HepG2 (cell line): Measurements from ENCODE around the gene MBTD1. TPM values are rescaled to one million over a fixed set of nuclear protein-coding genes. Genes with fewer than 3 reads are reported as not detected.

Experiments used
- ATF7 ChIP-seq, 2 experiments: fragments of 450-650 bp in 1 of 2; sonication (generic) in 1 of 2; formaldehyde crosslinking in 1 of 2; IDR thresholded peaks; 2 replicates each; pipeline versions ENCODE4 v1.4.0 to v1.6.1; 2016 to 2020; ENCODE audit warnings: antibody characterized with exemption in 1 of 2, mild to moderate bottlenecking in 1 of 2, missing genetic modification reagents in 1 of 2
- HCFC1 ChIP-seq: fragments of 150-350 bp; IDR thresholded peaks from 2 replicates; pipeline ENCODE4 v1.6.1; 2014; ENCODE audit warnings: low read depth, low read length
- KLF16 ChIP-seq, 2 experiments: sonication (generic) in 1 of 2; formaldehyde crosslinking in 1 of 2; IDR thresholded peaks; 2 replicates each; pipeline versions ENCODE4 v1.6.1 to v1.8.0; 2016 to 2023; ENCODE audit warnings: missing genetic modification reagents in 2 of 2, missing compliant biosample characterization in 1 of 2
- MTA3 ChIP-seq: sonication (generic); formaldehyde crosslinking; IDR thresholded peaks from 2 replicates; pipeline ENCODE4 v1.4.0; 2020; ENCODE audit warnings: missing genetic modification reagents
- RBM39 ChIP-seq: fragments of 200-400 bp; formaldehyde crosslinking; IDR thresholded peaks from one replicate; pipeline ENCODE4 v1.6.1; 2018; ENCODE audit warnings: antibody characterized with exemption, mild to moderate bottlenecking, low read depth, low read length; ENCODE audit not compliant: poor library complexity, severe bottlenecking
- RFX5 ChIP-seq: IDR thresholded peaks from 2 replicates; pipeline ENCODE4 v1.6.1; 2011; ENCODE audit warnings: low read depth, low read length, improper control_type of control experiment
- SETDB1 ChIP-seq: sonication (generic); formaldehyde crosslinking; IDR thresholded peaks from 2 replicates; pipeline ENCODE4 v1.5.1; 2020; ENCODE audit warnings: missing genetic modification reagents, mild to moderate bottlenecking, borderline replicate concordance
- SIX1 ChIP-seq: sonication (generic); formaldehyde crosslinking; IDR thresholded peaks from 2 replicates; pipeline ENCODE4 v1.4.0; 2020; ENCODE audit warnings: missing genetic modification reagents, borderline replicate concordance
- SPEN ChIP-seq: sonication (generic); formaldehyde crosslinking; IDR thresholded peaks from 2 replicates; pipeline ENCODE4 v1.5.1; 2020; ENCODE audit warnings: low read depth, mild to moderate bottlenecking, missing genetic modification reagents
- SSRP1 ChIP-seq: IDR thresholded peaks from 2 replicates; pipeline ENCODE4 v1.6.1; 2016; ENCODE audit warnings: control low read depth
- TARDBP ChIP-seq: sonication (generic); formaldehyde crosslinking; IDR thresholded peaks from 2 replicates; pipeline ENCODE4 v1.8.0; 2022; ENCODE audit warnings: mild to moderate bottlenecking, missing genetic modification reagents
- TMF1 ChIP-seq: sonication (generic); formaldehyde crosslinking; IDR thresholded peaks from 2 replicates; pipeline ENCODE4 v1.8.1; 2022; ENCODE audit warnings: low read depth, missing genetic modification reagents
- ZNF24 ChIP-seq: fragments of 450-650 bp; IDR thresholded peaks from 2 replicates; pipeline ENCODE4 v1.6.1; 2017; ENCODE audit warnings: antibody characterized with exemption, mild to moderate bottlenecking
- ZNF256 ChIP-seq: sonication (generic); formaldehyde crosslinking; conservative IDR thresholded peaks from 2 replicates; pipeline ENCODE4 v1.4.0; 2020; ENCODE audit warnings: missing genetic modification reagents
- ZNF451 ChIP-seq: sonication (generic); formaldehyde crosslinking; IDR thresholded peaks from 2 replicates; pipeline ENCODE4 v1.5.0; 2020; ENCODE audit warnings: mild to moderate bottlenecking, missing genetic modification reagents
- ZNF501 ChIP-seq: sonication (generic); formaldehyde crosslinking; IDR thresholded peaks from 2 replicates; pipeline ENCODE4 v1.5.1; 2020; ENCODE audit warnings: mild to moderate bottlenecking, moderate library complexity, missing genetic modification reagents
- ZNF720 ChIP-seq: sonication (generic); formaldehyde crosslinking; IDR thresholded peaks from 2 replicates; pipeline ENCODE4 v1.4.0; 2020; ENCODE audit warnings: missing genetic modification reagents
- polyA plus RNA-seq, 8 experiments: library from polyadenylated mRNA; depleted of rRNA in 3 of 8; stranded (reverse) in 7 of 8; unstranded in 1 of 8; fragments of >200 nt; fragmentation: Illumina TruSeq in 4 of 8; extraction: Trizol in 4 of 8; gene quantifications; 2 replicates each; pipeline versions ENCODE4 v1.2.1 to v1.2.3, GENCODE V29; 2011 to 2016; ENCODE audit warnings: low read depth in 4 of 8, missing spikeins in 1 of 8, mixed read lengths in 1 of 8; ENCODE audit not compliant: insufficient read depth in 1 of 8
- total RNA-seq, 5 experiments: library from RNA; depleted of rRNA; stranded (reverse); fragments of >200 nt; fragmentation: Illumina TruSeq; extraction: Trizol; gene quantifications; 2 replicates each; pipeline ENCODE4 v1.2.3, GENCODE V29; 2016; ENCODE audit warnings: low read depth in 1 of 5
- TF ChIP-seq, protein P1 (sequence below): sonication (generic); formaldehyde crosslinking; IDR thresholded peaks from 2 replicates; pipeline ENCODE4 v1.5.0; 2020; ENCODE audit warnings: mild to moderate bottlenecking, low read depth, missing genetic modification reagents, borderline replicate concordance
- TF ChIP-seq, protein P2 (sequence below): sonication (generic); formaldehyde crosslinking; IDR thresholded peaks from 2 replicates; pipeline ENCODE4 v1.9.0; 2021; ENCODE audit warnings: missing genetic modification reagents, borderline replicate concordance
- TF ChIP-seq, protein P3 (sequence below): sonication (generic); formaldehyde crosslinking; conservative IDR thresholded peaks from 2 replicates; pipeline ENCODE4 v1.4.0; 2020; ENCODE audit warnings: missing genetic modification reagents
- TF ChIP-seq, protein P4 (sequence below), 2 experiments: IDR thresholded peaks; 2 replicates each; pipeline ENCODE4 v1.6.1; 2011 to 2012; ENCODE audit warnings: low read length in 2 of 2, borderline replicate concordance in 1 of 2, low read depth in 1 of 2, mild to moderate bottlenecking in 1 of 2, moderate library complexity in 1 of 2
- TF ChIP-seq, protein P5 (sequence below): IDR thresholded peaks from 2 replicates; pipeline ENCODE4 v1.6.1; 2016; ENCODE audit warnings: low read depth, borderline replicate concordance

MBTD1 gene
- total and polyA plus RNA-seq, 2 of the 13 experiments (the other 11 are each of a cell fraction or from before 2014, with no cell fraction given), result 20.9 TPM

DNA sequence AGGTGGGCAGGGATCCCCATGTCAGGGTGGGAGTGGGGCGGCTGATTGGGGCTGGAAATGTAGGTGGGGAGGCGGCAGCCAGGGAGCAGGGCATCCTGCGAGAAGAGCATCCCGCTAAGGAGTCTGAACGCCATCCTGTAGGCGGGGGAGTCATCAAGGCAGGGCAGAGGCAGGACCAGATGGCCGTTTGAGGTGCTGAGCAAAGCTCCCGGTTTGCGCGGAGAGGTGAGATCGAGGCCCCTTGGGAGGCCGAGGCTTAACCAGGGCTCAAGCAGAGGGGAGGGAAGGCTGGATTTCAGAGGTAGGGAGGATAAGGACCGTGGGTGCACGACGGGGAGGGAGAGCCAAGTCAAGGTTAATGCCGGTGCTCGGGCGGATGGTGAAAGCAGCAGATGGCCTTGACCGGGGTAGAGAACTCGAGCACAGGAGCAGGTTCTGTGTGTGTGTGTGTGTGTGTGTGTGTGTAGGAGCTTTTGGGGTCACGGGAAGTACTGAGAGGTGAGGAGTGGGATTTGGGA, 94.1 kb downstream of the MBTD1 start (continued):
- TF ChIP-seq, protein P1, sequence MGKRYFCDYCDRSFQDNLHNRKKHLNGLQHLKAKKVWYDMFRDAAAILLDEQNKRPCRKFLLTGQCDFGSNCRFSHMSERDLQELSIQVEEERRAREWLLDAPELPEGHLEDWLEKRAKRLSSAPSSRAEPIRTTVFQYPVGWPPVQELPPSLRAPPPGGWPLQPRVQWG (CRISPR knock-in tag), result no peak
- TF ChIP-seq TMF1 (CRISPR knock-in tag), result no peak
- no peak for TF ChIP-seq SETDB1
- no peak for TF ChIP-seq RBM39
- TF ChIP-seq ATF7 (IDR thresholded peaks at IDR 0.05), result no peak
- TF ChIP-seq ATF7 (CRISPR knock-in tag; IDR thresholded peaks at IDR 0.05), result 0 out of 2 replicates have a peak, but pooled peaks have one; percentile 18
- TF ChIP-seq, protein P2, sequence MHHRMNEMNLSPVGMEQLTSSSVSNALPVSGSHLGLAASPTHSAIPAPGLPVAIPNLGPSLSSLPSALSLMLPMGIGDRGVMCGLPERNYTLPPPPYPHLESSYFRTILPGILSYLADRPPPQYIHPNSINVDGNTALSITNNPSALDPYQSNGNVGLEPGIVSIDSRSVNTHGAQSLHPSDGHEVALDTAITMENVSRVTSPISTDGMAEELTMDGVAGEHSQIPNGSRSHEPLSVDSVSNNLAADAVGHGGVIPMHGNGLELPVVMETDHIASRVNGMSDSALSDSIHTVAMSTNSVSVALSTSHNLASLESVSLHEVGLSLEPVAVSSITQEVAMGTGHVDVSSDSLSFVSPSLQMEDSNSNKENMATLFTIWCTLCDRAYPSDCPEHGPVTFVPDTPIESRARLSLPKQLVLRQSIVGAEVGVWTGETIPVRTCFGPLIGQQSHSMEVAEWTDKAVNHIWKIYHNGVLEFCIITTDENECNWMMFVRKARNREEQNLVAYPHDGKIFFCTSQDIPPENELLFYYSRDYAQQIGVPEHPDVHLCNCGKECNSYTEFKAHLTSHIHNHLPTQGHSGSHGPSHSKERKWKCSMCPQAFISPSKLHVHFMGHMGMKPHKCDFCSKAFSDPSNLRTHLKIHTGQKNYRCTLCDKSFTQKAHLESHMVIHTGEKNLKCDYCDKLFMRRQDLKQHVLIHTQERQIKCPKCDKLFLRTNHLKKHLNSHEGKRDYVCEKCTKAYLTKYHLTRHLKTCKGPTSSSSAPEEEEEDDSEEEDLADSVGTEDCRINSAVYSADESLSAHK (CRISPR knock-in tag), result no peak
- TF ChIP-seq RFX5, result no peak
- TF ChIP-seq HCFC1, result no peak
- TF ChIP-seq ZNF256 (CRISPR knock-in tag), result no peak
- TF ChIP-seq KLF16 (CRISPR knock-in tag; IDR thresholded peaks at IDR 0.05), result 0 out of 4 replicates have a peak, but pooled peaks of 1 of the 2 experiments have one; percentile 75
- TF ChIP-seq SIX1 (CRISPR knock-in tag), result no peak
- no peak for TF ChIP-seq SSRP1 (CRISPR knock-in tag)
- no peak for TF ChIP-seq ZNF24
- TF ChIP-seq TARDBP (CRISPR knock-in tag), result no peak
- TF ChIP-seq SPEN (CRISPR knock-in tag), result 0 out of 2 replicates have a peak, but pooled peaks have one; percentile 13
- TF ChIP-seq MTA3 (CRISPR knock-in tag), result no peak
- no peak for TF ChIP-seq ZNF720 (CRISPR knock-in tag)
- TF ChIP-seq, protein P3, sequence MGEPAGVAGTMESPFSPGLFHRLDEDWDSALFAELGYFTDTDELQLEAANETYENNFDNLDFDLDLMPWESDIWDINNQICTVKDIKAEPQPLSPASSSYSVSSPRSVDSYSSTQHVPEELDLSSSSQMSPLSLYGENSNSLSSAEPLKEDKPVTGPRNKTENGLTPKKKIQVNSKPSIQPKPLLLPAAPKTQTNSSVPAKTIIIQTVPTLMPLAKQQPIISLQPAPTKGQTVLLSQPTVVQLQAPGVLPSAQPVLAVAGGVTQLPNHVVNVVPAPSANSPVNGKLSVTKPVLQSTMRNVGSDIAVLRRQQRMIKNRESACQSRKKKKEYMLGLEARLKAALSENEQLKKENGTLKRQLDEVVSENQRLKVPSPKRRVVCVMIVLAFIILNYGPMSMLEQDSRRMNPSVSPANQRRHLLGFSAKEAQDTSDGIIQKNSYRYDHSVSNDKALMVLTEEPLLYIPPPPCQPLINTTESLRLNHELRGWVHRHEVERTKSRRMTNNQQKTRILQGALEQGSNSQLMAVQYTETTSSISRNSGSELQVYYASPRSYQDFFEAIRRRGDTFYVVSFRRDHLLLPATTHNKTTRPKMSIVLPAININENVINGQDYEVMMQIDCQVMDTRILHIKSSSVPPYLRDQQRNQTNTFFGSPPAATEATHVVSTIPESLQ, result no peak
- TF ChIP-seq ZNF451 (CRISPR knock-in tag), result 0 out of 2 replicates have a peak, but pooled peaks have one; percentile 10
- peak; percentile 86 for TF ChIP-seq ZNF501 (CRISPR knock-in tag)
- TF ChIP-seq, protein P4, sequence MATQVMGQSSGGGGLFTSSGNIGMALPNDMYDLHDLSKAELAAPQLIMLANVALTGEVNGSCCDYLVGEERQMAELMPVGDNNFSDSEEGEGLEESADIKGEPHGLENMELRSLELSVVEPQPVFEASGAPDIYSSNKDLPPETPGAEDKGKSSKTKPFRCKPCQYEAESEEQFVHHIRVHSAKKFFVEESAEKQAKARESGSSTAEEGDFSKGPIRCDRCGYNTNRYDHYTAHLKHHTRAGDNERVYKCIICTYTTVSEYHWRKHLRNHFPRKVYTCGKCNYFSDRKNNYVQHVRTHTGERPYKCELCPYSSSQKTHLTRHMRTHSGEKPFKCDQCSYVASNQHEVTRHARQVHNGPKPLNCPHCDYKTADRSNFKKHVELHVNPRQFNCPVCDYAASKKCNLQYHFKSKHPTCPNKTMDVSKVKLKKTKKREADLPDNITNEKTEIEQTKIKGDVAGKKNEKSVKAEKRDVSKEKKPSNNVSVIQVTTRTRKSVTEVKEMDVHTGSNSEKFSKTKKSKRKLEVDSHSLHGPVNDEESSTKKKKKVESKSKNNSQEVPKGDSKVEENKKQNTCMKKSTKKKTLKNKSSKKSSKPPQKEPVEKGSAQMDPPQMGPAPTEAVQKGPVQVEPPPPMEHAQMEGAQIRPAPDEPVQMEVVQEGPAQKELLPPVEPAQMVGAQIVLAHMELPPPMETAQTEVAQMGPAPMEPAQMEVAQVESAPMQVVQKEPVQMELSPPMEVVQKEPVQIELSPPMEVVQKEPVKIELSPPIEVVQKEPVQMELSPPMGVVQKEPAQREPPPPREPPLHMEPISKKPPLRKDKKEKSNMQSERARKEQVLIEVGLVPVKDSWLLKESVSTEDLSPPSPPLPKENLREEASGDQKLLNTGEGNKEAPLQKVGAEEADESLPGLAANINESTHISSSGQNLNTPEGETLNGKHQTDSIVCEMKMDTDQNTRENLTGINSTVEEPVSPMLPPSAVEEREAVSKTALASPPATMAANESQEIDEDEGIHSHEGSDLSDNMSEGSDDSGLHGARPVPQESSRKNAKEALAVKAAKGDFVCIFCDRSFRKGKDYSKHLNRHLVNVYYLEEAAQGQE (IDR thresholded peaks at IDR 0.05; ENCODE audit: borderline replicate concordance in 1 of 2, low read depth in 1 of 2, low read length in 2 of 2), result no peak
- TF ChIP-seq, protein P5, sequence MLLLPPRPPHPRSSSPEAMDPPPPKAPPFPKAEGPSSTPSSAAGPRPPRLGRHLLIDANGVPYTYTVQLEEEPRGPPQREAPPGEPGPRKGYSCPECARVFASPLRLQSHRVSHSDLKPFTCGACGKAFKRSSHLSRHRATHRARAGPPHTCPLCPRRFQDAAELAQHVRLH (CRISPR knock-in tag), result no peak; the same call in 1 of the 2 replicates
